CD14-positive monocyte (primary cell): ENCODE data around the gene C10orf105. TPM values are rescaled to one million over a fixed set of nuclear protein-coding genes. Genes with fewer than 3 reads are reported as not detected.

Experiments used
- DNase-seq, 3 donors: peaks; one replicate each; pipeline ENCODE4 v3.0.0-alpha.2; 2011 to 2022
- H2AFZ ChIP-seq: 2 replicates; pipeline ENCODE4 v1.6.0; 2012; ENCODE audit warnings: mild to moderate bottlenecking, low read depth, low read length, inconsistent platforms; ENCODE audit not compliant: insufficient read depth, poor library complexity, severe bottlenecking
- H3K27ac ChIP-seq, 2 donors: 1 replicate in 1 of 2; 2 replicates in 1 of 2; pipeline ENCODE4 v1.5.1; 2012 to 2013; ENCODE audit warnings: low read length in 2 of 2, control low read depth in 1 of 2, inconsistent platforms in 1 of 2, low read depth in 1 of 2, mild to moderate bottlenecking in 1 of 2
- H3K27me3 ChIP-seq, 2 donors: one replicate each; pipeline versions ENCODE4 v1.6.0 to v1.6.1; 2011 to 2013; ENCODE audit warnings: low read length in 2 of 2; ENCODE audit not compliant: control insufficient read depth in 2 of 2, insufficient read depth in 2 of 2
- H3K36me3 ChIP-seq, 2 donors: replicated peaks in 1 of 2; 1 replicate in 1 of 2; 2 replicates in 1 of 2; pipeline versions ENCODE4 v1.5.1 to v1.6.1; 2012 to 2013; ENCODE audit warnings: low read length in 2 of 2, control low read depth in 1 of 2, inconsistent platforms in 1 of 2, mild to moderate bottlenecking in 1 of 2; ENCODE audit not compliant: insufficient read depth in 2 of 2, control insufficient read depth in 1 of 2
- H3K4me1 ChIP-seq, 2 donors: 1 replicate in 1 of 2; 2 replicates in 1 of 2; pipeline versions ENCODE4 v1.5.1 to v1.6.1; 2012 to 2013; ENCODE audit warnings: low read length in 2 of 2, control low read depth in 1 of 2, inconsistent platforms in 1 of 2, mild to moderate bottlenecking in 1 of 2, moderate library complexity in 1 of 2; ENCODE audit not compliant: insufficient read depth in 2 of 2, control insufficient read depth in 1 of 2
- H3K4me2 ChIP-seq: replicated peaks from 2 replicates; pipeline ENCODE3; 2012; ENCODE audit warnings: low read length, moderate library complexity, mild to moderate bottlenecking; ENCODE audit not compliant: poor library complexity, severe bottlenecking; ENCODE audit errors: extremely low read depth
- H3K4me3 ChIP-seq, 3 experiments: fragments of 200-600 bp in 1 of 3; sonication (generic) in 1 of 3; replicated peaks in 1 of 3; 1 replicate in 2 of 3; 2 replicates in 1 of 3; pipeline ENCODE4 v1.5.1; 2011 to 2013; ENCODE audit warnings: low read length in 3 of 3, mild to moderate bottlenecking in 3 of 3, control low read depth in 2 of 3, low read depth in 2 of 3, inconsistent platforms in 1 of 3, moderate library complexity in 1 of 3
- H3K79me2 ChIP-seq: 2 replicates; pipeline ENCODE4 v1.6.0; 2012; ENCODE audit warnings: mild to moderate bottlenecking, control low read depth, inconsistent platforms, low read length, moderate library complexity; ENCODE audit not compliant: insufficient read depth
- H3K9ac ChIP-seq: 2 replicates; pipeline ENCODE4 v1.6.0; 2017; ENCODE audit warnings: low read length, mild to moderate bottlenecking; ENCODE audit not compliant: insufficient read depth, poor library complexity, severe bottlenecking
- H3K9me3 ChIP-seq, 2 donors: replicated peaks in 1 of 2; 1 replicate in 1 of 2; 2 replicates in 1 of 2; pipeline versions ENCODE4 v1.5.1 to v1.6.1; 2012 to 2013; ENCODE audit warnings: low read length in 2 of 2, control low read depth in 1 of 2; ENCODE audit not compliant: control insufficient read depth in 1 of 2, insufficient read depth in 1 of 2
- H4K20me1 ChIP-seq: 2 replicates; pipeline ENCODE4 v1.6.0; 2012; ENCODE audit warnings: mild to moderate bottlenecking, low read length, control low read depth, moderate library complexity; ENCODE audit not compliant: insufficient read depth
- H3K27ac Mint-ChIP-seq, 7 donors: one replicate each; pipeline ENCODE4 v1.8.0; 2020; ENCODE audit warnings: mild to moderate bottlenecking in 7 of 7, mixed read lengths in 7 of 7, moderate library complexity in 6 of 7, inconsistent platforms in 2 of 7
- H3K27me3 Mint-ChIP-seq, 3 donors: one replicate each; pipeline ENCODE4 v1.8.0; 2021 to 2022; ENCODE audit warnings: low read depth in 3 of 3, mild to moderate bottlenecking in 3 of 3, mixed read lengths in 3 of 3, moderate library complexity in 3 of 3, inconsistent platforms in 1 of 3
- H3K36me3 Mint-ChIP-seq, 2 donors: one replicate each; pipeline ENCODE4 v1.8.0; 2020; ENCODE audit warnings: mixed read lengths in 2 of 2, inconsistent platforms in 1 of 2, mild to moderate bottlenecking in 1 of 2
- H3K4me1 Mint-ChIP-seq: one replicate; pipeline ENCODE4 v1.8.0; 2020; ENCODE audit warnings: mild to moderate bottlenecking, mixed read lengths
- H3K4me3 Mint-ChIP-seq, 2 donors: one replicate each; pipeline ENCODE4 v1.8.0; 2020; ENCODE audit warnings: mild to moderate bottlenecking in 2 of 2, mixed read lengths in 2 of 2, moderate library complexity in 1 of 2
- H3K9me3 Mint-ChIP-seq, 7 donors: one replicate each; pipeline ENCODE4 v1.8.0; 2020 to 2022; ENCODE audit warnings: mixed read lengths in 7 of 7, mild to moderate bottlenecking in 6 of 7, moderate library complexity in 6 of 7, inconsistent platforms in 2 of 7
- WGBS: methylation state at CpG from one replicate; pipeline ENCODE4 v1.1.5; 2013; ENCODE audit warnings: missing lambda C conversion rate; ENCODE audit not compliant: insufficient coverage; 5-methylcytosine and 5-hydroxymethylcytosine counted together
- intact Hi-C, 2 donors: fragments of 100-400 bp; cut with micrococcal nuclease; formaldehyde crosslinking; loops; one replicate each; pipeline versions ENCODE4 v1.15.0 to v1.15.1; 2023
- polyA plus RNA-seq, 3 donors: library from polyadenylated mRNA; depleted of rRNA in 1 of 3; unstranded in 2 of 3; stranded (reverse) in 1 of 3; fragments of 300-500 nt in 2 of 3; fragments of >200 nt in 1 of 3; fragmentation: Illumina TruSeq in 2 of 3; gene quantifications; 1 replicate in 2 of 3; 2 replicates in 1 of 3; pipeline ENCODE4 v1.2.3, GENCODE V29; 2012 to 2021
- TF ChIP-seq, protein P1 (sequence below): fragments of 200-600 bp; IDR thresholded peaks from one replicate; pipeline ENCODE4 v1.8.0; 2022; ENCODE audit warnings: antibody characterized with exemption, mild to moderate bottlenecking

C10orf105 gene
- polyA plus RNA-seq, 3 donors: 0.18 to 2.4 (median 0.48) TPM

- peaks cover 0 to 9% of the 10 kb centered on the region in 2 donors for H3K36me3 ChIP-seq
- H2AFZ ChIP-seq: no peak overlapping the region
- Mint-ChIP-seq H3K4me1 (peaks cover 85% of the 10 kb centered on the region), H3K9me3 (no peaks in the 10 kb centered on the region), H3K4me3 (no peak overlapping the region), H3K36me3 (peaks cover 18 to 19% of the 10 kb centered on the region in 2 donors), H3K27ac (no peak overlapping the region), H3K27me3 (peaks cover 0 to 1% (median 0%) of the 10 kb centered on the region in 3 donors)
- H3K4me3 ChIP-seq: no peak overlapping the region
- H3K4me1 ChIP-seq: peaks cover 80 to 86% of the 10 kb centered on the region in 2 donors
- 80% methylated on average over 2 of the region's 6 CpGs for WGBS
- H4K20me1 ChIP-seq: peaks cover 9% of the 10 kb centered on the region
- no peaks in the 10 kb centered on the region for H3K9me3 ChIP-seq
- H3K27ac ChIP-seq: no peak overlapping the region
- no peak overlapping the region for H3K4me2 ChIP-seq
- no peak overlapping the region for H3K9ac ChIP-seq
- intact Hi-C loops: loop anchor here in 1 of 2 donors (5.0 kb wide), 1 partner anchor 394 kb away; the partner anchor contains the start of gene SLC29A3
- DNase-seq: no peak
- TF ChIP-seq, protein P1, sequence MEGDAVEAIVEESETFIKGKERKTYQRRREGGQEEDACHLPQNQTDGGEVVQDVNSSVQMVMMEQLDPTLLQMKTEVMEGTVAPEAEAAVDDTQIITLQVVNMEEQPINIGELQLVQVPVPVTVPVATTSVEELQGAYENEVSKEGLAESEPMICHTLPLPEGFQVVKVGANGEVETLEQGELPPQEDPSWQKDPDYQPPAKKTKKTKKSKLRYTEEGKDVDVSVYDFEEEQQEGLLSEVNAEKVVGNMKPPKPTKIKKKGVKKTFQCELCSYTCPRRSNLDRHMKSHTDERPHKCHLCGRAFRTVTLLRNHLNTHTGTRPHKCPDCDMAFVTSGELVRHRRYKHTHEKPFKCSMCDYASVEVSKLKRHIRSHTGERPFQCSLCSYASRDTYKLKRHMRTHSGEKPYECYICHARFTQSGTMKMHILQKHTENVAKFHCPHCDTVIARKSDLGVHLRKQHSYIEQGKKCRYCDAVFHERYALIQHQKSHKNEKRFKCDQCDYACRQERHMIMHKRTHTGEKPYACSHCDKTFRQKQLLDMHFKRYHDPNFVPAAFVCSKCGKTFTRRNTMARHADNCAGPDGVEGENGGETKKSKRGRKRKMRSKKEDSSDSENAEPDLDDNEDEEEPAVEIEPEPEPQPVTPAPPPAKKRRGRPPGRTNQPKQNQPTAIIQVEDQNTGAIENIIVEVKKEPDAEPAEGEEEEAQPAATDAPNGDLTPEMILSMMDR: no peak
- H3K79me2 ChIP-seq: peaks cover 35% of the 10 kb centered on the region
- H3K27me3 ChIP-seq: no peaks in the 10 kb centered on the region
These were observed 8.4 kb downstream of the C10orf105 start for GRCh38 chr10:71711052-71711623.

GRCh38 chr10:71710519-71710918 is 9.1 kb downstream of the C10orf105 start:
- Histone ChIP-seq H4K20me1 (peaks cover 4% of the 10 kb centered on the region), H3K79me2 (peaks cover 29% of the 10 kb centered on the region), H3K4me2 (no peak overlapping the region), H3K9me3 (no peaks in the 10 kb centered on the region), H3K4me3 (no peak overlapping the region), H3K36me3 (peaks cover 0 to 4% of the 10 kb centered on the region in 2 donors), H3K27me3 (no peaks in the 10 kb centered on the region), H2AFZ (no peak overlapping the region), H3K9ac (peak overlapping the region; percentile 19), H3K27ac (no peak overlapping the region), H3K4me1 (peaks cover 73 to 80% of the 10 kb centered on the region in 2 donors)
- intact Hi-C loops: loop anchor here in 1 of 2 donors (5.0 kb wide), 1 partner anchor 393 kb away; the partner anchor contains the start of gene SLC29A3
- peaks cover 80% of the 10 kb centered on the region for H3K4me1 Mint-ChIP-seq
- H3K27me3 Mint-ChIP-seq: peaks cover 0 to 1% (median 0%) of the 10 kb centered on the region in 3 donors
- peaks cover 13 to 14% of the 10 kb centered on the region in 2 donors for H3K36me3 Mint-ChIP-seq
- WGBS: 95% methylated on average over 2 of the region's 2 CpGs
- H3K27ac Mint-ChIP-seq: peak overlapping the region in 3 of 7 donors; percentile 41 to 74 (median 58)
- DNase-seq: no peak
- H3K4me3 Mint-ChIP-seq: no peak overlapping the region
- H3K9me3 Mint-ChIP-seq: no peaks in the 10 kb centered on the region
- TF ChIP-seq, protein P1: no peak
